Inflammatory macrophage treated with lipopolysaccharide for 1 hour (primary cell): Measurements from ENCODE around the gene MDM2.

Experiments
- DNase-seq, 2 donors: peaks; one replicate each; pipeline ENCODE4 v3.0.0-alpha.2; 2020 to 2022

MDM2 gene

DNA sequence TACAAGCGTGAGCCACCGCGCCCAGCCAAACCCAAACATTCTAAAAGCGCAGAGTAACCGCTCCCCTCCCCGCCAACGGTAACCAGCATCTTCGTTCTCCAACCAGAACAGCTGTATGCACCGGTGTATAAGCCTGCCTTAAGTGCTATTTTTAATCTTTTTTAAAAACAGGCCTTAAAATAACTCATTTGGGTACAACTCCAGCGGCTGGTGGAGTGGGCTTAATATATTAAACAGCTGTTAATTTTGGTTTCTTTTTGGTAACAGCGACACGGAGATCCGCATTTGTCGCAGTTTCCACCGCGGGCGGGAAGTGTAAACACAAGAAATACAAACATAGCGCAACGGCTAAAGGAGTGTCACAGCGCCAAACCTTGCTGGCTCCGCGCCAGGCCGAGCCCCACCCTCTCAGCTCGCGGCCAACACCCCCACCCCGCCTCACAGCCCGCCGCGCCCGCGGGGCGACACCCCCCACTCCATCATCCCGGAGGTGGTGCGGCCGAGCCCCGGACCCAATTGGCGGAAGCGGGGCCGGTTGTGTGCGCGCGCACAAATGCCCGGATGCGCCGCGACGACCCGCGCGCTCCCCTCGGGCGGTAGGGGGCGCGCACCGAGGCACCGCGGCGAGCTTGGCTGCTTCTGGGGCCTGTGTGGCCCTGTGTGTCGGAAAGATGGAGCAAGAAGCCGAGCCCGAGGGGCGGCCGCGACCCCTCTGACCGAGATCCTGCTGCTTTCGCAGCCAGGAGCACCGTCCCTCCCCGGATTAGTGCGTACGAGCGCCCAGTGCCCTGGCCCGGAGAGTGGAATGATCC lies at the start of gene MDM2:
MDM2 (plus strand) TSS at position 602 of the 812 bp plus-strand sequence. CDS start 301 bp downstream, outside the sequence.
- peak; percentile 91 to 95 for DNase-seq

DNA sequence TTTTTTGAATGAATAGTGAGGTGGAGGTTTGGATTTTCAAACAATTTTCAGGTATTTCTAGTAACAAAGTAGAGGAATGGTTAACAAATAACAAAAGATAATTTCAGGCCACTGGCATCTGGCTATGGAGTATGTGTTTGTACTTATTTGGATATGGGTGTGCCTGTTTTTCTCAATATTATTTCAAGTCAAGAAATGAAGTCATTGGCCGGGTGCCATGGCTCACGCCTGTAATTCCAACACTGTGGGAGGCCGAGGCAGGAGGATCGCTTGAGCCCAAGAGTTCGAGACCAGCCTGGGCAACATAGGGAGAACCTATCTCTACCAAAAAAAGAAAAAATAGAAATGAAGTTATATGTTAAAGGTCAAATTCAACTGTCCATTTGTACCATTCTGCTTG lies 48.1 kb upstream of the MDM2 start:
- peak in 1 of 2 donors; percentile 20 for DNase-seq

DNA sequence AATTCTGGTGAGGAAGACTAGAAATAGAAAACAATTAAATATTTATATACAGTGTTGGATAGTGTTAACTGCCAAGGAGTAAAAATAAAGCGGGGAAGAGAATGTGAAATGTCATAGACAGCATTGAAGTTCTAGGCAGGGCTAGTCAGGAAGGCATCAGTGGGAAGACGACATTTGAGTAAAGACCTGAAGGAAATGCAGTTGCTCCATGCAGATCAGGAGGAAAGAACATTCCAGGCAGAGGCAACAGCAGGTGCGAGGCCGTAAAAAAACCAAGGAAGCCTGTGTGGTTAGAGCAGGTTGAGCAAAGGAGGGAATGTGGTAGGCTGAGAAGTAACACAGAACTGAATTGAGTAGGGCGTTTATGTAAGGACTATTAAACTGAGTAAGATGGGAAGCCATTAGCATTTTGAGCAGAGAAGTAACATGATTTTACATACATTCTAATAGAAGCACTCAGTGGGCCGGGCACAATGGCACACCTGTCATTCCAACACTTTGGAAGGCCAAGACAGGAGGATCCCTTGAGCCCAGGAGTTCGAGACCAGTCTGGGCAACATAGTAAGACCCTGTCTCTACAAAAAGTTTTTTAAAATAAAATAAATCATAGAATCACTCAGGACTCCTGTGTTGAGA lies 47.1 kb upstream of the MDM2 start:
- DNase-seq, result no peak

DNA sequence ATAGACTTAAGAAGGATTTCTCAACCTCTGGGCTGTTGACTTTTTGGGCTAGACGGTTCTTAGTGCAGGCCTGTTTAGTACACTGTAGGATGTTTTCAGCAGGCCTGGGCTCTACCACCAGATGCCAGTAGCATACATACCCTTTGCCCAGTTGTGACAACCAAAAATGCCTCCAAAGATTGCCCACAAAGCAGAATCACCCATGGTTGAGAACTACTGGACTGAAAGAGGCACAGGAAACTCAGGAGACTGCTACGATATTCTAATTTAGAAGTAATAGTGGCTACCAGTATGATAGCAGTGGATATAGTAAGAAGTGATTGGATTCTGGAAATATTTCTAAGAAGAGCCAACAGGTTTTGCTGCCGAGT lies 46.5 kb upstream of the MDM2 start:
- no peak for DNase-seq

DNA sequence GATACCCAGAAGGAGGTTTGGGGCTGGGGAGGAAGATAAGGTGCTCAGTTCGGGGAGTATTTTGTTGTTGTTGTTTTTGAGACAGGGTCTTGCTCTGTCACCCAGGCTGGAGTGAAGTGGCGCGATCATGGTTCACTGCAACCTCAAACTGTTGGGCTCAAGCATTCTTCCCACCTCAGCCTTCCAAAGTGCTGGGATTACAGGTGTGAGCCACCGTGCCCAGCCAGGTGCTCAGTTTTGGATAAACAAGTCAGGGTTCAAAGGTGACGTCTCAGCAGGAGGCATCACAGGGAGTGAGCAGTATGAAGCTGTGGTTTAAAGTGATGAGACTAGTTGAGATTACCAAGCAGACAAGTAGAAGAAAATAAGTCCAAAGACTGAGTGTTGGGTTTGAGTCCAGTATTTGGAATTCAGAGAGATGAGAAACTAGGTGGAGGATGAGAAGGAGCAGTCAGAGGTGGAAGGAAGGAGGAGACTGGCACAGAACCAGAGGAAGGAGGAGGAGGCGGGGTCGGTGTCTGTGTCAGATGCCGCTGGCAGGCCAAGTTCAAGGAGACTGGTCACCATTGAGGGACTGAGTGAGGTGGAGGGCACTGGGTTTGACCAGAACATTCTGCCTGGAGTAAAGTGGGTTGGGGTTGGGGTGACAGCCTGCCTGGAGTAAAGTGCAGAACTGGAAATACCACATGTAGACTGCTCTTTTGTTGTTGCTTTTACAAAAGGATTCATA lies 45.9 kb upstream of the MDM2 start:
- no peak for DNase-seq

DNA sequence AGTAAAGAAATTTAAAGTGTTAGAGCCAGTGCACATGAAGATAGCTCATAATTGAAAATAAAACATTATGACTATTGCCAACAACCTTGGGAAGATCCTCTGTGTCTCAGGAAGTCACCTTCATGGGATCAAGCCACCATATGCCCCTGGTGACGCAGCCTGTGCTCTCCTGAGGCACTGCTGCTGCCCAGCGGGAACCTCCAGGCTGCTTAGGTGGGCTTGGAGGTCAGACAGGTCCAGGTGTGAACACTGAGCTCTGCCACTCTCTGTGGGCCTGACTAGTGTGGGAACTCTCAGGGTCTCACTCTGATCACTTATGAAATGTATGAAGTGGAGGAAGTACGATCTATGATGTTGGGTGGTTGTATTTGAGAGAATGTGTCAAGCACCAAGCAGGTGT lies 45.3 kb upstream of the MDM2 start:
- DNase-seq, result no peak

DNA sequence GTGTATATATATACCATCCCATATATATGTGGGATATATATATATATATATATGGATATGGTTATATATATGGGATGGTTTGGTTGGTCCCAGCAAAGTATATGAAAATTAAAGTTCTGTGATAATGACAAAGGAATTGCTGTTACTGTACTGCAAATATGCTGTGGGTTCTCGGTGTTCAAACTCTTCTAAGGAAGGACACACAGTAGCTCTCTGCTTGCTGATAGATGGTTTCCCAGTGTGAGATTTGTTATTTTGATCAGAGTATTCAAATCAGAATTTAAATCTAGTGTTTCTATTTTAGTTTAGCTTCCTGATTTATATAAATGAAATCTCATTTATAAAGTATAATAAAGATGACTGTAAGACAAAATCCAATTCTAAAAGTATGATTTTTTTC lies 42.3 kb upstream of the MDM2 start:
- DNase-seq, result no peak

DNA sequence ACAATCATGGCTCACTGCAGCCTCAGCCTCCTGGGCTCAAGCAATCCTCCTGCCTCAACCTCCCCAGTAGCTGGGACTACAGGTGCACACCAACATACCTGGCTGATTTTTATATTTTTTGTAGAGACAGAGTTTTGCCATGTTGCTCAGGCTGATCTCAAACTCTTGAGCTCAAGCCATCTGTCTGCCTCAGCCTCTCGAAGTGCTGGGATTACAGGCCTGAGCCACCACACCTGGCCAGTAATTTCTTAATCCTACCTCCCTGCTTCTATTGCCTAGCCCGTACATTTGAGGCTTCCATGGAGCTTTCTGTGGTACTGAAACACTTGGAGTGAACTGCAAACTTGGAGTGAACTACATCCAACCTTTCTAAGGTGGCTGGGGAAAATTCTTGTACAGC lies 41.3 kb upstream of the MDM2 start:
- no peak for DNase-seq

DNA sequence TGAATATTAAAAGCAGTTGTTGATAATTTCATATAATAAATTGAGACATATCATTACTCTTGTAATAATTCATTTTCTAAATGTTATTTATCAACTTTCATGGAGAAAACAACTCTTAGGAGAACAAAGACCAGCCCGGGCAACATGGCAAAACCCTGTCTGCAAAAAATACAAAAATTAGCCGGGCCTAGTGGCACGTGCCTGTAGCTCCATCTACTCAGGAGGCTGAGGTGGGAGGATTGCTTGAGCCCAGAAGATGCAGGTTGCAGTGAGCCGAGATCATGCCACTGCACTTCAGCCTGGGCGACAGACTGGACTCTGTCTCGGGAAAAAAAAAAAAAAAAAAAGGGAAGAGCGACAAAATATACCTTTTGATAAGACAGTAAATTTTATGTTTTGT lies 40.8 kb upstream of the MDM2 start:
- no peak for DNase-seq

DNA sequence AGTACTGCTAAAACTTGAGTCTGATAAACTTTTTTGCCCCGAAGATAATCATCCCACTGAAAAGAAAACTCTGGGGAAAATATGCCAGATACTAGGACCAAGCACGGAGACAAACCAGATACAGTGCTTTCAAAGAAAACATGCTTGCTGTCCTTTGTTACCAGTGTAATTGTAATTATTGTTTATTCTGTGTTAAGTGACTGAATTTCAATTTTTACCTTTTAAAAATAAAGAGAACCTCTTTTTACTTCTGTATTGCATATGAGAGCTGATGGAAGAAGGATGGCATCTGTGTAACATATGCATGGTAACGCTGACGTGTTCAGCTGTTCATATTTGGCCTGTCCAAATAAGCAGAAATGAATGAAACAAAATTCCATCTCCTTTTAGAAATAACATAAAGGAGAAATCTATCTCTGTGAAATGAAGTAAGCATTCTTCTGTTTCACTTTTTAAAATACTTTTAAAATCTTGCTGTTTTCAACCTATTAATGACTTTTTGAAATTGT lies 39.5 kb upstream of the MDM2 start:
- DNase-seq, result no peak

DNA sequence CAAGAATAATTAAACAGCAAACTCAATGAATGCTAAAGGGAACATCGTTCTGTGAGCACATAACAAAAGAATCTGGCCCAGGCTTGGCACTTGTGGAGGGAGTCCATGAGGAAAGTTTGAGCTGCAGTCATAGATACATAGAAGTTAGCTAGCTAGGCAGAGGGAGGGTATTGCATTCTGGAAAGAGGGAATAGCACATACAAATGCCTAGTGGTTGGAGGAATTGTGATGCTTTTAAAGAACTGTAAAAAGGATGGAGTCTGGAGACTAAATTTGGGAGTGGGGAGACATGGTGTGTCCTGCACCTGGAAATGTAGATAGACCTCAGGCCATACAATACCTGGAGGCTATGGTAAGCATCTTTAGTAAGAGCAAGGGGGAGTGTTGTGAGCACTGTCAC lies 38.0 kb upstream of the MDM2 start:
- DNase-seq, result no peak

DNA sequence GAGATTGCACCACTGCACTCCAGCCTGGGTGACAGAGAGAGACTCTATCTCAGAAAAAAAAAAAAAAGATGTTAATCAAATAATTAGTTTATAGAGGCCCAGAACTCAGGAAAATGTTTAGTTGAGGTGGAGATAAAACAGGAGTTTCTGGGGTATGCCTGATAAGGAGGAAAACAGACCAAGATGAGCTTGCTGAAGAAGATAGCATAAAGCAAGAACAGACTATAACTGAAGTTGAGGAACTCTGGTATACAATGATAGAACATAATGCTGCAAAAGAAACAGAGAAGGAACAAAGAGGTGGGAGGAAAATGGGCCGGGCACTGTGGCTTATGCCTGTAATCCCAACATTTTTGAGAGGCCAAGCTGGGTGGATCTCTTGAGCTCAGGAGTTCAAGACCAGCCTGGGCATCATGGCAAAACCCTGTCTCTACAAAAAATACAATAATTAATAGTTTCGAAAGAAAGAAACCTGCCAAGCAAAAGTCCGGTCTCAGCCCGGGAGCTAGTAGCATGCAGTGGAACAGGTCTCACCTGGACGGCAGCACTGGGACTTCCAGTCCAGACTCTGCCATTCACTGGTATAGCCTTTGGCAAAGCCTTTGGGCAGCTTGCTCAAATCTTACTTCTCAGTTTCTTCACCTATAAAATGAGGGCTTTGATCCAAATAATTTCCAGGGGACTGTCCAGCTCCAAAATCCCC lies 36.6 kb upstream of the MDM2 start:
- no peak for DNase-seq

DNA sequence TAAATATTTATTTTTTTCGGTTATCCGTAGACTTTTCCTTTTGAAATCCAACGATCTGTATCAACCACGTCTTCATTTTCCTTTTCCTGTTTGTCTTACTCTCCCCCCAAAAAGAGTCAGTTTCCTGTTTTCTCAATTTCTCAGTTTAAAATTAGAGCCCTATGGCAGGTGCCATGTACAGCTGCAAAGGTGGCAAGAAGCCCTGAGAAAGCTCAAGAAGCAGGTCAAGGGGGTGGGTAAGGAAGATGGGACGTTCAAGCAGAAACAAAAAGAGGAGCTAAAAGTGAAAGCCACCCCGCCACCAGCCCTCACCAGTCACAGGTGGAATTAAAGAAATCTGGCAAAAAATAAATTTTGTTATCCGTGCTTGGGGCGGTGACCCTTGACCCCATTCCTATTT lies 35.3 kb upstream of the MDM2 start:
- no peak for DNase-seq

DNA sequence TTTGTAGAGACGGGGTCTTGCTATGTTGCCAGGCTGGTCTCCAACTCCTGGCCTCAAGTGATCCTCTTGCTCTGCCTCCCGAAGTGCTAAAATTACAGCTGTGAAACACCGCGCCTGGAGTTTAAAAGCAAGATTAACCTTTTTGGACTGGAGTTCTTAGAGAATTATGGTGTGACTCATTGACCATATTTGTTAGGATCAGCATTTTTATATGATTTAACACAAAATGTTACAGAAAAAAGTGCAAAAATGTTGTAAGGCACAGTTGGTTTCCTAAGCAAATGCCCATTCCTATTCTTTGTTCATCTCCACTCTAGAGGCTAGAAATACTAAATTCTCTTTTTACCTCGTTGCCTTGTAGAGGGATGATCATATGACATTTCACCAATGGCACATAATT lies 34.4 kb upstream of the MDM2 start:
- no peak for DNase-seq

DNA sequence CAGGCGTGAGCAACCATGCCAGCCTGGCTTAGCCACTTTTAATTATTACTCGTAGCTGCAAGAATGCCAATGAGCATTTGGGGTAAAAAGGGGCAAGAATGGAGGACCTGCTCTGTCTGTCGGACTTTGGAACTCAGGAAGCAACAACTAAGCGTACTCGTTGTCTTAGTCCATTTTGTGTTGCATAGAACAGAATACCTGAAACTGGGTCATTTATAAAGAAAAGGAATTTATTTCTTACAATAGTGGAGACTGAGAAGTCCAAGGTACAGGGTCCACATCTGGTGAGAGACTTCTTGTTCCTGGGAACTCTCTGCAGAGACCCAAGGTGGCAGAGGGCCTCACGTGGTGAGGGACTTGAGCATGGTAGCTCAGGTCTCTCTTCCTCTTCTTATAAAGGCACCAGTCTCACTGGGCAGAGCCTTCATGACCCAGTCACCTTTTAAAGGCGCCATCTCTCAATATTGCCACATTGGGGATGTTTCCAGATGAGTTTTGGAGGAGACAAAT lies 32.8 kb upstream of the MDM2 start:
- DNase-seq, result no peak

DNA sequence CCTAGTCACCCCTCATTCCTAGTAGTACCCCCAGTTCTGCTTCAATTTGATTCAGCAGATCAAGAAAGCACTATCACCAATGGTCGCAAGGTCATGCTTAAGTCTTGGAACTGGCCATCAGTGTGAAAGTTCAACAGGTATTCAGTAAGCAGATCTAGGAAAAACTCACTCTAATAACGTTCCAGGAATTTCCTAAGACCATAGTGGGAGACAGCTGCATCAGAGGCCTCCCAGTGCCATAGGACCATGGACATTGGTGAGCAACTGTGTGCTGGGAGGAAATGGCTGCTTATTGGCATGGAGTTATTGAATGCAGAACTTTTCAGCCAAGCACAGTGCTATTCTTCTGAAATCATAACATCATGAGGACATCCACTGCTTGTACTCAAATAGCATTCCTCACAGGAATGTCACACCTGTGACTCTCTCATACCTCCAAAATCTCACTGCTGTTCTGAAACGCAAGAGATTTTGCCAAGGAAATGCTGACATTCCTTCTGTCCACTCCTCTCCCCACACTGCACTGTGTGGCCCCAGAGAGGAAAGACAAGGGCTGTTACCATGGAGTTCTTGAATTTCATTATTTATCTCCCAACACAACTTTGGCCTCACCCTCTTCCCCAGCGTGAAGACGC lies 30.9 kb upstream of the MDM2 start:
- no peak for DNase-seq

DNA sequence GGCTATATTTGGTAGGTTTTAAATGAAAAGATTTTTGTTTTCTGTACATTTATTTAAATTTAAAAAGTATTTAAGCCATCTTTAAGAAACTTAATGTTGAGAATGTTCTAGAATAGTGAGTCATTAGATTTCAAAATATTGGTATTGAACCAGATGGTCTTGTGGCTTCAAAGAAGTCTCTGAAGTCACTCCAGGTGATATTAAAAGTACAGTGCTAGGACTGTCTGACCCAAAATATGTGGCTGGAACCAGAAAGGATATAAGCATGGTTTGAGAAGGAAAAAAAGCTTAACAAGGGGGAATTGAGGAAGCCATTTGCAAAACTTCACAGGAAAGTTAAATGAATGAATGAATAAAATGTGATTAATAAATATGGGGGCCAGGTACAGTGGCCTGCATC lies 28.7 kb upstream of the MDM2 start:
- no peak for DNase-seq

DNA sequence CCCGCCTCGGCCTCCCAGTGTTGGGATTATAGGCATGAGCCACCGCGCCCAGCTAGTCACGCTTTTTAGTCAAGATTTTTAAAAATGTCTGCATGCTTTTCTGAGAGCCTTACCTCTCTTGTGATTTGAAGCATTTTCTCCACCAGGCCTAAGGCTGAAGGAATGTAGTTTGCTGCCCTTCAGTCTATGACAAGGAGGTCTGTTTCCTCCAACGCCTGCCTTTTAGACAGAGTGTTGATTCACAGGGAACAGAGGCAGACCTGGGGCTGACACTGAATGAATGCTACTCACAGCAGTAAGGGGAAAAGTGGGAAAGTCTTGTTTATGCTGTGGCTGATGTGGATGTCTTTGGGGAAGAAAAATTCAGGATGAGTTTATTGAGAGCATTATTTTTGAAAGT lies 27.2 kb upstream of the MDM2 start:
- no peak for DNase-seq

DNA sequence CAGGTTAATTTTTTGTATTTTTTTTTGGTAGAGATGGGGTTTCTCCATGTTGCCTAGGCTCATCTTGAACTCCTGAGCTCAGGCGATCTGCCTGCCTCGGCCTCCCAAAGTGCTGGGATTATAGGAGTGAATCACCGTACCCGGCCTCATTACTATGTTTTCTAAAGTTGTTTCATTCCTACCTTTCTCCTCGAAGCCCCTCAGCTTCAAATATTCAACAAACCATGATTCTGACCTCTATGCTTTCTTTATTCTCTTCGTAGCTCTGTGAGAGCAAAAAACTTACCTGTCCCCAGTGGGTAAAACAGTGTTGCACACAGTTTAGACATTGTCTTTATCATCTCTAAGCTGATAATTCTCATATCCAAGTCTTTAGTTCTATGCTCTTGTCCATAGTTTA lies 26.2 kb upstream of the MDM2 start:
- DNase-seq, result no peak

DNA sequence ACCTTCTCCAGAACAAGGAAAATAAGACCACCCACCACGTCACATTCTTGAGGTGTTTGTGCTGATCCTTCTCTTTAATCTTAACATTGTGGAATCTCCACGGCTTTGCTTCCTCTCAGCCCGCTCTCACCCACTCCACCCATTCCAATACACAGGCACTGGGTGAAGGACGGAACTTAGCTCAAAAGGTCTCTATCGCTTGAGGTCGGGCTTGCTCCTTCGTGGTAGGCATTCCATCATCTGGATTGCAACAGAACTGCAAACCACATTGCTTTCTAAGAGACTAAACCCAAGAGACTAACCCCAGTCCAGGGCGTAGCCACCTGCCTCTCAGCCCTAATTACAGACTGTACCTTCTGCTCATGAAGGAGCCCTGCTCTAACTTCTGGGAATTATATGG lies 24.0 kb upstream of the MDM2 start:
- DNase-seq, result peak; percentile 77 to 92

DNA sequence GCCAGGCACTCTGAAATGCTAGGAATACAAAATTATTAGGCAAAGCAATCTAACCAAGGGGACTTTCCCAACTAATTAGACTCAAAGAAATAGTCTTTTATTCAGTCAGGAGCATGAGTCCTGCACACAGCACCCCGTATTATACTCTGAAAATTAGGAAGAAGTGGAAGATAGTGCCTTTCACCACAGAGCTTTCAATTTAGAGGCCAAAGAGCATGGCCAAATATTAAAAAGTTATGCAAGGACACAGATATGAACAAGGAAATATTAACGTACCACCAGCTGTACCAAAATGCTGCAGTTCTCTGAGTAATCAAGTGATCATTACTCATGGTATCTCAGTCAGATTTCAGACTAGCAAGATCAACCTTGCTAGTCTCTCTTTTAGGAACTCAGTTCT lies 22.6 kb upstream of the MDM2 start:
- DNase-seq, result peak; percentile 77 to 94

DNA sequence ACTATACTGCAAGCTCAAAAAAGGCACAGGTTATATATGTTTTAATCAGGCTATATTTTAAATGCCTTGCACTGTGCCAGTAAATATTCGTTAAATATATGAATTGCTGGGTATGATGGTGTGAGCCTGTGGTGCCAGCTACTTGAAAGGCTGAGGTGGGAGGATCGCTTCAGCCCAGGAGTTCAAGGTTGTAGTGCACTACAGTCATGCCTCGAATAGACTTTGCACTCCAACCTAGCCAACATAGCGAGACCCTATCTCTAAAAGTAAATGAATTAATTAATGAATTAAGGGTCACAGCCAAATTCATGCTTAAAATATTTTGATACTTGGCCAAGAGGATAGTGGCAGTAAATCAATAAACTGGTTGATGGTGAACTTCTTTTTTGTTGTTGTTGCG lies 22.2 kb upstream of the MDM2 start:
- no peak for DNase-seq

DNA sequence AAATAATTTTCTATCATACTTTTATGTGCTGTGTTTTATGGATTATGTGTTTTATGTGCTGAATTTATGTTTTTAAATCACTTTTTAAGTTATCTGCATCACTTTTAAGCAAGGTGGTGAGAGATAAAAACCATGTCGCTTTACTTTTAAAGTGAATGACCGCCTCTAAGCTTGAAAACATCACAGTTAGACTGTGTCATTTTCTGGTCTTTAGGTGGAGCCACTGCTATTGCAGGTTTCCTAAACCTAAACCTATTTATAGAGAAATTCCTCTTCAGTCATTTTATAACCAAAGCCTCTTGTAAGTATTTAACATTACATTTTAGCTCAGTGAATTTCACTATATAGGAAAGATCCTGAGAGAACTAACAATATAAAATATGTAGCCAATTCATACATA lies 21.0 kb upstream of the MDM2 start:
- no peak for DNase-seq
